Measurements from ENCODE around the gene MAP2K6.
"Not testable (repeated sequence)": the region's sequence is repeated elsewhere in the genome, so short reads cannot be mapped to it uniquely, and the experiment has no call there.

Gene MAP2K6

DNA sequence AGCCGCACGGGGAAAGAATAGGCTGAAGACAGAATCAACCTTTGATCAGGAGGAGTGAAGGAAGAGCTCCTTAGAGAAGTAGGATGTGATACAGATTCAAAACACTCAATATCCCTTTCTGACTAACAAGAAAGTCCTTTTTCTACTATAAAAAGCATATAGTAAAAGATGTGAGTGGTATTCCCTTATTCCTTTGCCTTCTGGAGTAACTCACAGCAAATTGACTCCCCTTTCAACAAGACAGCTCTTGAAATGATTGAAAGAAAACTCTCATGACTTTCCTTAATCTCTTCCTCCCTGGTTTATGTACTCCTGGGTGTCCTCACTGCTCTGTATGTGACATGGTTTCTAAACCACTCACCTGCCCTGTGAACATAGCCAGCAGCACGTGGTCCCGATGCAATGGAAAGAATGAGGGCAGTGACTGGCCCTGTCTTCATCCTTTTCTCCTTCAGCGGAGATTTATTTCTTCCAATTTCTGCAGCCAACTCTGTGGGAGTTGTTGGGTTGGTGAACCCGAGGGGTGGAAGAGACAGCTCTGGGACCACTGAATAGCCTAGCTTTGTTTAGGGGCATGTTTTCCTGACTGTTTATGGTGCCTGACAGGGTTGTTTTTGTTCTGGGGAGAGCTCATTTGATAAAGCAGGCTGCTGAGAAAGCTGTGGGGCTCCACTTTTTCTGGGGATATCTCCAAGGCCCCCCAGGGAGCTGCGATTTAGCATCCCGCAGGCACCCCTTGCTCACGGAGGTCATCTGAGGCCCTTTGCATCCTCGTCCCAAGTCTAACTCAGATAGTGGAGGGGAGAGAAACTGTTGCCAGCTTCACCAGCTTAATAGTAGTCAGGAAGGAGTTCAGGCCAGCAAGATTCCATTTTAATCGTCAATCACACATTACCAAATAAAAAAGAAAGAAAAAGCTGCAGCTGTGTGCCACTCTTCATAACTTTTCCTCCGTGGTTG, 46.7 kb downstream of the MAP2K6 start:
- DNase-seq, result no peak

DNA sequence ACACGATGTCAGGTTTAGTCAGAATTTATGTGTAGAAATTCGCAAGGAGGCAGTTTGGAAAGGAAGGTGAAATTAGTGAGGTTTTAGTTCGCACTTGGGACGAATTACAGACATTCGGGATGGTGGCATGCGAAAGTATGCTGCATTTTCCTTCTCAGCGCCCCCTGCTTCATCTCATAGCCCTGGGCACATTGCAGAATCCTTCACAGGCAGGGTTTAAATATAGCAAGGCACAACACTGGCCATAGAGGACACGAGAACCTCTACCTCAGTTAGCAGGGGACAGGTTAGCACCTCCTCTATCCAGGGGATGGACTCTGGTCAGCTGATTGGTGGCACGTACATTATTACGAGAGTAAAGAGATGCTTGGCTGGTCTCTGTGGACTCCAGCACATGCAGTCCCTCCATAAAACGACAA, 47.5 kb downstream of the MAP2K6 start:
- DNase-seq, result no peak

DNA sequence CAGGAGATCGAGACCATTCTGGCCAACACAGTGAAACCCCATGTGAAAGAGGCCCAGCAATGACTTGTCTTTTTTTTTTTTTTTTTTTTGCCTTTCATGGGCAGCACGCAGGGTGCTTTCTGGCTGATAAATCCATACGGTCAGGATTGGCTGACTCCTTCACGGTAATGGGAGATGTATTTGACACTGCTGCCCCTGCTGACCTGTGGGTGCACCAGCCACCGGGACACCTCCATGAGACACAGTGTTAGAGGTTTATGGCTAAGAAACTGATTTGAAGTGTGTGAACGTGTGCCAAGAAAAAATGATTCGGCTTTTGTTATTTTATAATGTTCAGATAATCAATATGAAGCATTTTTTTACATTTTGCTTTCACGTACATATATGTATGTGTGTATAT, 48.4 kb downstream of the MAP2K6 start:
- no peak for DNase-seq

DNA sequence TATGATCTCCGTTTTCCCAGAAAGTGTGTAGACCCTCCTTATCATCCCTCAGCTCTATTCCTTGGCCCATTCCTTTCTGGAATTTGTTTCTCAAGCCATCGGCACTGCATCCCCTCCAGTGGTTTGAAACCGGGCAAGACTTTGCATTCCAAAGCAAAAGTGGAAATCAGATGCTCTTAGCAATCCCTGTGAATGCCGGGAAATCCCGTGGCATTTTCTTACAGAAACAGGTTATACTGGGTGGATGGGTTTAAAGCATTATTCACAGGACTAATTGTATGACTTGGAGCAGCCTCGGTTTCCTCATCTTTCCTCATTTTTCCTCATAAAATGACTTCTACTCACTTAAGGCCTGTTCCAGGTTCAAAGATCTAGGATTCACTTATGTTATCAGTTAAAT, 52.0 kb downstream of the MAP2K6 start:
- no peak for DNase-seq

DNA sequence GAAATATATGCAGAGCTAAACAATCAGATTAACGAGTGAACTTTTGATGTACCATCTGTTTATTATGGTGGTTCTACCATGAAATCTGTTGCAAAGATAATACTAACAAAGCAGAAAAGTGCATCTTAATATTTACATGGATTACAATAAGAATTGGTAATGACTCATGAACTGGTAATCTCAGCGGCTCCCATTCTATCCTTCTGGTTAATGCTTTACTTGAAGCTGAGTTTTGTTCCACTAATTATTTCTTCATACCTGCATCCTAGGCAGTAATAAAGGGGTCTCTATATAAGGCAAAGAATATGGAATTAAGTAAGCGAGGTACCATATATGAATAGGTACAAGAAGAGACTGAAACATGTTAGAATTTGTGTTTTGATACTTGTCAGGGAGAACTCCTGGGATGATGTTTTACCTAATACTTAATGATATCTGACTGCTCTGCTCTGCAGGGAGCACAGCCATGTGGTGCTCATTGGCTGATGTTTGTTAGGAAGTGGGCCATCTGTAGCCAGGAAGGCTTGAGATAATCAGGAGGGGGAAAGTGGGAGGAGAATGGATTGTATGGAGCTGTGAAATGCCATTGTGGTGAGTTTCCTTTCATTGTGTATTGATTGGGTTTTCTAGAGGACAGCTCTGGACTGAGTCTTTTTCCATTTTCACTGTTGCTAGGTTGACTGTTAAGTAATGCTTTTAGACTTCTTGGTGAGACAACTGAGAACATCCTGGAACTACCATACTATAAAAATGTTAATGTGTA, 52.6 kb downstream of the MAP2K6 start:
- DNase-seq, result no peak

DNA sequence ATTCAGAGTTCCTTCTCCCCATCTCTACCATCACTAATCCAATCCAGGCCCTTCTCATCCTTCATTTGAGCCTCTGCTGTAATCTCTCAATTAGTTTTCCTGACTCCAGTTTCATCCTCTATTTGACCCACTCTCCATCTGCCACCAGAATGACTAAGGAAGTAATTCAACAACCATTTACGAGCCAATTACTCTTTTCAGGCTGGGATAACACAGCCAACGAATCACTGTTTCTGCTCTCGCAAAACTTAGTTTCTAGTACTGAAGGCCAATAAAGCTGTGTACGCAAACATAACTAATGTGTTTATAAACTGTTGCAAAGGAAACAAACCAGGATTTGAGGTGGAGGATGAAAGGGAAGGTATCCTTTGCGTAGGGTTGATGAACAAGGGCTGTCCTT, 53.7 kb downstream of the MAP2K6 start:
- DNase-seq, result no peak

DNA sequence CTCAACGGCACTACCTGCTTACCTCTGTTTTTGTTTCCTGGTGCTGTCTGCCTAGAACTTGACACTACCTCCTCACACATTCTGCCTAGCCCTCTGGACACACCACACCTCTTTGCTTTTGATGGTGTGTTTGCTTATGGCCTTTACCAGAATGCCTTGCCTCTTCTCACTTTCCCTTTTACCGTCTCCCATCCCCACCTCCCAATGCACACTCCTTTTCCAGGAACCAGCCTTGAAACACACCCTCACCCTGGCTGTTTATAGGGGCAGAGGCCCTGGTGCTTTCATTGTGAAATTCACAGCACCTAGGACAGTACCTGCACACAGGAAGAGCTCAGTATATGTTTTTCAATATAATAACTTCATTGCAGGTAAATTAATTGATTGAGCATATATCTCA, 56.2 kb downstream of the MAP2K6 start:
- DNase-seq, result no peak

DNA sequence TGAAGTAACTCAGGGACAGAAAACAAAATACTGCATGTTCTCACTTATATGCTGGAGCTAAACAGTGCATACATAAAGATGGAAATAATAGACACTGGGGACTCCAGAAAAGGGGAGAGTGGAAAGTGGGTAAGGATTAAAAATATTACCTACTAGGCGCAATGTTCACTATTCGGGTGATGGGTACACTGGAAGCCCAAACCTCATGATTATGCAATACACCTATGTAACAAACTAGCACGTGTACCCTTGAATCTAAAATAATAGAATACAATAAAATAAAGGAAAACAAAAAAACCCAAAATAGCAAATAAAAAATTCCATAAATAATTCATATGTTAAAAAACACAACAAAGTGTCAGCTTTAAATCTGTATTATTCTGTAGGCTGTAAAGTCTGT, 56.9 kb downstream of the MAP2K6 start:
- no peak for DNase-seq

DNA sequence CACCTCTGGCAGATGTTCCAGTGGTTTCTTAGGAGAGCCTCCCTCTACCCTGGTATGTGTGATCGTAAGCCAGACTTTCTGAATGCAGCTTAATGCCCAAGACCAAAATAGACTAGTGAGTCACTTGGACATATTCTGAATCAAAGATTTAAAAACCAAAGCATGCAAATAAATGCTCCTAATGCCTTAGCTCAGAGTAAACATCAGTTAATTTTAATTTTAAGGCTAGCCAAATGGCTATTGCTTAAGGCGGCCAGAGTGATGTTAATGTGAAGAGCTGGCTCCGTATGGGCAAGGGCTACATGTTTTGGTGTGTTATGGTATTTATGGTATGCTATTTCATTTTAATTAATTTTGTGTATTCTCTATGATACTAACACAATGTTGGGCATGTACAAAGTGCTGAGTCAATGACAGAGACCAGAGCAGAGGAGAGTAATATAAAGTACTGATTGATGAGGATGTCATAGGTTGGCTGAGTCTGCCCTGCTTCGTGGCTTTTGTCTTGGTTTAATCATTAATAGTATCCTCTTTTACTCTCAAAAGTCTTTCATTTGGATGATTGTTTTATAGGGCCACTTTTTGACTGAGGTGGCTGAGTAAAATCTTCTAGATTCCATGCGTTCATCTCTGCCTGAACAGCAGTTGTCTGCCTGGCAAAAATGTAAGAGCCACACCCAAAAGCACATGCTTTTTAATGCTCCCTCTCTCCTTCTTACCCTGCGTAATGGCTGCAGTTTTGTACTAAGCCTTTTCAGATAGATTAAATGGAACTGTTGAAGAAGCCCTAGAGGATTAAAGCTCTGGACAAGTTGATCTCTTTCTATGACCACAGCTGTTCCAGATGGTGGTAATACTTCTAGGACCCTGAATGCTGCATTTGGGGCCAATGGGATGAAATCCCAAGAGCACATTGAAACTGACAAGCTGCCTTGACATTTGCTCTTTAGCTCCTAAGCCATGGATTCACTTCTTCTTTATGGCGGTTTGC, 59.6 kb downstream of the MAP2K6 start:
- DNase-seq, result no peak

DNA sequence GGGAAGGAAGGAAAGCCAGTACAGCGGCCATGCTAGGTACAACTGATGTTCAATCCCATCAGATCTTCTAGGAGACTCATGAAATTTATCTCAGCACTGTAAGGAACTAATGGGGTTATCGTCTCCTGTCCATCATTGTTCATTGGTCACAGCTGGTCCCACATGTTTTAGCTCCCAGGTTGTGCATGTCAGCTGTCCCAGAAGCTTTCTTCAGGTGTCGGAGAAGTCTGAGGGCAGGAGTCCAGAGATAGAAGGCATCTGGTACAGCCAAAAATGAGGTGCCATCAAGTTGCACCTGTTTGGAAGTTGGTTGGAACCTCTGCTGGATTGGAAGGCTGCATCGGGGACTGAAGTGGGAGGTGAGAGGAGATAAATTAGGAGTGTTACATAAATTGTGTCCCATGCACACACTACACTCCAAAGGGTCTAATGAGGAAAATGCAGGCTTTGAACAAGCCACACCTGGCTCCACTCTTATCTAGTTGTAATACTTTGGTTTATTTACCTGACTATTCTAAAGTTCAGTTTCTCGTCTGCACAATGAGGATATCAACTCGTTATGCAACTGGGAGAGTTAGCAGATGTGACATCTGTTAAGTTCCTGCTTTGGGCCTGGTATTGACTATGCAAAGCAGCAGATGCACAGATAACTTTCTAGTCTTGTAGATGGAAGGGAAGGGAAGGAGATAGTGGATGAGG, 62.9 kb downstream of the MAP2K6 start:
- DNase-seq, result no peak

DNA sequence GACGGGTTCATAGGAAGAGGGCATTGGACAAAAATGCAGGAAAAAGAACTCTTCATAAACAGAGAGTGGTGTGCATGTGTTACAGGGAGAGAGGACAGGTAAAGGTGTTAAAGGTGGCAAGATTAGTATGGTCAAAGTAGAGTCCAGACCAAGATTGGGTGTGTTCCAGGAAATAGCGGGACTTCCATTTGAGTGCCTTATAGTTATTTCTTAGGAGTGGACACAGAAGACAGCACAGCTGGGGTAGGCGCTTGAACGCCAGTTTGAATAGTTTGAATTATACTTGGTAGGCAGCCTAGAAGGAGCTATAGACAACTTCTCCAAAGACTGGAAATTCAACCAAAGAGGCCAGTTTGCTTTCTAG, 63.4 kb downstream of the MAP2K6 start:
- DNase-seq, result no peak

DNA sequence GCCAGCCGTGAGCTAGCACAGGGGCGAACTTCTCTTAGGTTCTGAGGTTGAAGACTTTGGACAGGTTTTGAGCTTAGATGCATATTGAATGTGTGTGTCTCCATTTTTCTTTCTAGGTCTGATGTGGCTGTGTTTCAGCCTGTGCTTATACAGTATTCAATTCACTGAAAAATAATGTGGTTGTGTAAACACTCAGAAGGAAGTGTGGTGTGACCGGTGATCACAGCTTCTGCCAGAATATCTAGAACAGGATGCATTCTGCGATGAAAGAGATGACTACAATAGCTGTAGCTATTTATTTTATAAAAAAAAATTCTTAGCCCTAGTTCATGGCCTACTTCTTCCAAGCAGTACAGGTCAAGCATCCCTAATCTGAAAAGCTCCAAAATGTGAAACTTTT, 64.4 kb downstream of the MAP2K6 start:
- DNase-seq, result no peak

DNA sequence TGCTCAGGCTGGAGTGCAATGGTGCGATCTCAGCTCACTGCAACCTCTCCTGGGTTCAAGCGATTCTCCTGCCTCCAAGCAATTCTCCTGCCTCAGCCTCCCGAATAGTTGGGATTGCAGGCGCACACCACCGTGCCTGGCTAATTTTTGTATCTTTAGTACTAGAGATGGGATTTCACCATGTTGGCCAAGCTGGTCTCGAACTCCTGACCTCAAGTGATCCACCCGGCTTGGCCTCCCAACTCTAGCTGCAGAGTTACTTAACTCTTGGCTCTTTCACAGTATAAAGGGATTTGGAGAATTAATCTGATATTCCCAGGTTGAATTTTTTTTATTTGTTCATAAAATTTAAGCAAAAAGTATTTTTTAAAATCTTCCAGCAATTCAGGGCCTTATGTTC, 65.3 kb downstream of the MAP2K6 start:
- not testable (repeated sequence) for DNase-seq

DNA sequence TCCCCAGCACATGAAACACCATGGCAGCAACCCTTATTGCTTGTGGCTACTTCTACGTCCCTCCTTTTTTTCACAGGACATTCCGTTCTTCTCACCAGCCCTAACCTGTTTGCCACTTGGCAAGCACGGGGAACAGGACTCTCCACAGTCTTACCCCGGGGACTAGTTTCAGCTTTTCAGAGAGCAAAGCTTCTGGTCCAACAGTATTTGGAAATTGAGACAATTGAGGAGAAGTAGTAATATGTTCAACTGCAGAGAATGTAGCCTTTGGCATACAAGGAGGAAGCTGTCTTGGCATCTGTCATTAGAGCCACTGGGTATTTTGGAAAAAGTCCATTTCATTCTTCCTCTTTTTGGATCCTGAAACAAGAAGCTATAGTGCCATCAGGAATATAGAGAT, 65.7 kb downstream of the MAP2K6 start:
- DNase-seq, result no peak

DNA sequence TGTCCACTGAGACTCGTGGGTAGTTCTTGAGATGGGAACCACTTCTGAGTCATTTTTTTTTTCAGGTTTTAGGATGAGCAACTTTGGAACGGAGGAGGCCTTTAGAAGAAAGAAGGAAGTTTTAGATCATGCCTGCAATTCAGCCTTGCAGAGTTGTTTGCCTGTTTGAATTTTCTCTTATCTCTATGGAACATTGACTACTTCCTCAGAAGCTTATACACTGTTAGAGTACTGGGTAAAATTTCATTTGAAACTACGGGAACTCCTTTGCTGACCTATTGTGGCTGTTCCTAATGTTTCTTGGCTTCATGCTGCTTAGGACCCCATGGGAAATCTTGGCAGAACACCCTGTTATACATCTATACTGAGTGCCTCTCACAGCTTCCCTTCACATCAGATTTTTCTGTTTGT, 70.8 kb downstream of the MAP2K6 start:
- DNase-seq, result no peak

DNA sequence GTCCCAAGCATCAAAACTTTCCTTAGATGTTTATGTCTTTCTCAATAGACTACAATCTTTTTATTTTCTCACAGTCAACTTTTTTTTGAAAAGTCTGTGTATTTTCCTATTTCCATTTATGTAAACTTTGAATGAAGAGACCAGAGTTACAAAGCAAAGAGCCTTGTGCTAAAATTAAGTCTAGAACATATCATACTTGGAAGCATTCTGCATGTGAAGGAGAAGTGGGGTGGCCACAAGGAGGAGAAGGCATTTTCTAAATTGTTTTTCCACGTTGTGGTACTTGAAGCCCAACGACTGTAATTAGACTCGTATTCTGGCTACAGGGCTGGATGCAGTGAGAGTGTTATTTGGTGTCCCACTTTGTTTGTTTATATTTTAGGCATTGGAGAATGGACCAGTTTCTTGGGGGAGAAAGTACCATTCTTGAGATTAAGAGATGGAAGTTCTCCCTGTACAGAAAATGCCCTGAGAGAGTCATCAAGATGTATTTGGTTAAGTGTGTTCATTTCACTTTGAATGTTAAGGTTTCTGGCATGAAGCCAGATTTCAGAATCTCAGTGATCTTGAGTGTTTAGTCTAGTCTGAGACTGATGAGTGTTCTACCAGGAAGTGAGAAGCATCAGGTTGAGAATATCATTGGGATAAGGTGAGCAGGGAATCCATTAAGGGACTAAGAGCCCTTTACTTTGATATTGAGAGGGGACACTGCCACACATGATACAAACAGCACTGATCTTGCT, 71.6 kb downstream of the MAP2K6 start:
- no peak for DNase-seq

DNA sequence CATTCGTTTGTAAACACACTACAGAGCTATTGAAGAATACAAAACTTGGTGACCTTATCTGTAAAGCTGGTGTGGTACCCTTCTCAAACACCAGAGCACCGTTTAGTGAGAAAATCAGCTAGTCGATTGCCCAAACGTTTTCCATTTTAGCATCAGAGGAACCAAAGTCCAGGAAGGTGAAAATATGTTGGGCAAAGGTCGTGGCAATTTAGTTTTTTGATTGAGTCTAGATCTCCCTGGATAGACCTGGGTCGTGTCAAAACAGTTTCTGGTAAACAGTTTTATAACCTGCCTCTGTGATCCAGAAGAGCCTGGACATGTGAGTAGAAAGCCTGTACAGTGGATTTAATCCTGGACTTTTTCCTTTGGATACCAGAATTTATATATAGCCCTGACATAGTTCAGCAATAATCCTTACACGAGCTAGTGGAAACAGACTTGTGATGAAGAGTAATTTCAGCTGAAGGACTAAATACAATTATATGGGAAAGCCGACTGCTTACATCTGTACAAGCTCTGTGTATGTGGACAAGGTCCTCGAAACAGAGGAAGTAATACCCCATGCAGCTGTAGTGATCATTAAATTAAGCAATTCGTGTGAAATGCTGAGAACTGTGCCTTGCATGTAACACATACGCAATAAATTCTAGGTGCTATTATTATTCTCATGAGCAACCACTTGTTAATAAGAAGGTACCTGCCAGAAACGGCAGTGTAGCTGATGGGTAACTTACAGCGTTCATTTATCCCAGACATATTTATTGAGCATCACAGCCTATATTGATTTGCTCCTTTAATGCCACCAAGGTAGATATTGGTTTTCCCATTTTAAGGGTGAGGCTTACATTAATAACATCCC, 72.5 kb downstream of the MAP2K6 start:
- DNase-seq, result no peak

DNA sequence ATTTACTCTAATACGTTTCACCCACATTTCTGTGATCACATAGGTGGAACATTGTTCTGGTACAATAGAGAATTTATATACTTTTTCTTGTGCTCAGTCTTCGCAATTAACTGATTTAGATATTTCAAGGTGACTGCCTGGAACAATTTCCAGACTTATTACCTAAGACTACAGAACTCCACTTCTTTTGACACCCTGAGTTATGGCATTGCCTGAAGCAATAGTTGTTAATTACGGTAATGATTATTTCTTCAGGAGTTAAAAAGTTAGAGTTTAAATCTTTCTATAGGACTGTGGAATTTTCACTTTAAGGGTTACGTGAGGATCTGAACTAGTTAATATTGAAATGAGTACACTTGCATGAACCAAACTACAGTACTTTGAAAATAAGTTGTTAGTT, 74.8 kb downstream of the MAP2K6 start:
- DNase-seq, result no peak

DNA sequence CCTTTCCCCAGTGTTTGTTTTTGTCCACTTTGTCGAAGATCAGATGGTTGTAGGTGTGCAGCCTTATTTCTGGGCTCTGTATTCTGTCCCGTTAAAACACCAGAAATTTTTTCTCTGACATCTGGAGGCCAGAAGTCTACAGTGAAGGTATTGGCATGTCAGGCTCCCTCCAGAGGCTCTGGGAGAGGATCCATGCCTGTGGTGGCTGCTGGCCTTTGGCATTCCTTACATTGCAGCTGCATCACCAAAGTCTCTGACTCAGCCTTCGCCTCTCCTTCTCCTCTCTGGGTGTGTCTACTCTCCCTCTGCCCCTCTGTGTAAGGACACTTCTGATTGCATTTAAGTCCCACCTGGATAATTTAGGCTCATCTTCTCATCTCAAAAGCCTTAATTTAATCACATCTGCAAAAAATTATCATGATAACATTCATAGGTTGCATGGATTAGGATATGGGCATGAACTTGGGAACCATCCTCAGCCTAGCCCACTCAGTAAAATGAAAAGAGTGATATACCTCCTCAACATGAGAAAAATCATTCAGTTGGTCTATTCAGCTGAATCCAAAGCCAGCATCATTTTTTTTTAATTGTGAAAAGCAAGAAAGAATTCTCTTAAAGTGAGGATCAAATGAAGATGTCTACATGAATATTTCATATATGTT, 78.0 kb downstream of the MAP2K6 start:
- no peak for DNase-seq

DNA sequence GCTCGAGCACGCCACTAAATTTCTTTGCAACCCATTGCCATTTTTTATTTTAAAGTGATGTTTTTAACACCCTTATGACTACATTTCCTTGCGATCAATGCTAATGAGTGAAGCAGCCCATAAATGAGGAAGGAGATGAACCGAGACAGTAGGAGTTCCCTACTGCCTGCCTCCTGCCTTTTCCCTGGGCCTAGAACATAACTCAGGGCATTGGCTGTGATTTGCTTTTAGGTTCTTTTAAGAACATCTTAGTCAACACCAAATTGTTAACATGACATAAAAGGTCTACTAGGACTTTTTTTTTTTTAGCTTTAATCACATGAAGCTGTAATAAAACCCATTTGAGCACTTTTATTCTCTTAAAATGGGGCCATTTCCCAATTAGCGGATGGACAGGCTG, 81.3 kb downstream of the MAP2K6 start:
- no peak for DNase-seq
